Activated CD4-positive, alpha-beta T cell treated with anti-CD3 and anti-CD28 coated beads, Interleukin-10, Interleukin-2, amounts not matched to agents 100 ng/mL and 50 ng/mL, durations not matched to agents 16 hours and 8 hours (primary cell): Measurements from ENCODE around the gene SLC35B4.
A peak's percentile ranks its signal among the peaks of the same experiment; 100 is the strongest.

Source experiments
- DNase-seq: peaks from one replicate; pipeline ENCODE4 v3.0.0-alpha.2; 2020

The SLC35B4 gene

DNA sequence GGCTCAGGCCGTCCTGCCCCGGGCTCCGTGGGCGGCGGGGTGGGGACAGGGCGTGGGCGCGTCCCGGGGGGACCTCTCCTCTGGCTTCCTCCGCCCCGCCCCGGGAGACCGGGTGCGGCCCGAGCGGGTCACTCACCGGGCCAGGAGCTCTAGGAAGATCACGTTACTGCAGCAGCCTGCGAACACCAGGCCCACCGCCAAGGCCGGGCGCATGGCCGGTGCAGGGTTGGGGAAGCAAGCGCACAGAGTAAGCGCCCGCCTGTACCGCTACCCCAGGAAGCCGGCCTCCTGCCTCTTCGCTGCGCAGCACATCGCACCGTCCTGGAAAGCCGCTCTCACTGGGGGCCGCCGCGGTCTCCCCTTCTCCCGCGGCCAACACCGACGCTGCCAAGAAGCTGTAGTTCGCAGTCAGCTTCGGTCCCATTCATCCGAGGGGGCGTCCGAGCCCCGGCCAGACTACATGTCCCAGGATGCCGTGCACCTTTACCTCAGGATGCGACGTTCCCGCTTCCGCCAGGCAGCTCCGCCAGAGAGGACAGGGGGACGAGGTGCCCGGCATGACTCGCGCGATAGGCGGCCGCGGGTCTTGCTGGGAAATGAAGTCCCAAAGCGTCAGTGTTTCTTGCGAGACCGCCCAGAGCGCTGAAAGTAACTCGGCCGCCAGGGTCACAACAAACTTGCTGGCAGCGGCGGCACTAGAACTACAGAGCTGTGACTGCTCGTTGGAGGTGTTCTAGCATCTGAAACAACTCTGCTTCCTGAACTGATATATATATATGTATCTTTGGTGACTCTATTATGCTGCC is at the start of gene SLC35B4:
Gene SLC35B4, minus strand, starts transcription at position 392 of the 806 bp plus-strand sequence. Its CDS starts 179 bp downstream, at position 213.
- peak; percentile 98 for DNase-seq

DNA sequence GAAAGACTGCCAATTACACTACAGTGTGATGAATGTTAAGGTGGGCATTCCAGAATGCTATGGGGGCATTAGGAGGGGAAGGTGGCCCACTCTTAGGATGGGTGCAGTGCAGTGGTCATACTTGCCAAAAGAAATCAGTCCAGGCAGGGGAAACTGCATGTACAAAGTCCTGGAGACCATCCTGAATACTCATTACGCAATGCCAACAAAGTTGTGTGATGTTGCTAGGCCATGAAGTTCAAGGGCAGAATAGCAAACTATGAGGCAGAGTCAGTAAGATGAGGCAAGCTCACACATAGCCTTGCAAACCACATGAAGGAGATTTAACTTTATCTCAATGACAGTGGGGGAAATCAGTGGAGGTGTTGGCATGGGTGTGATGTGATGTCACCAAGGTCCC is 49.8 kb upstream of the SLC35B4 start:
- no peak for DNase-seq

DNA sequence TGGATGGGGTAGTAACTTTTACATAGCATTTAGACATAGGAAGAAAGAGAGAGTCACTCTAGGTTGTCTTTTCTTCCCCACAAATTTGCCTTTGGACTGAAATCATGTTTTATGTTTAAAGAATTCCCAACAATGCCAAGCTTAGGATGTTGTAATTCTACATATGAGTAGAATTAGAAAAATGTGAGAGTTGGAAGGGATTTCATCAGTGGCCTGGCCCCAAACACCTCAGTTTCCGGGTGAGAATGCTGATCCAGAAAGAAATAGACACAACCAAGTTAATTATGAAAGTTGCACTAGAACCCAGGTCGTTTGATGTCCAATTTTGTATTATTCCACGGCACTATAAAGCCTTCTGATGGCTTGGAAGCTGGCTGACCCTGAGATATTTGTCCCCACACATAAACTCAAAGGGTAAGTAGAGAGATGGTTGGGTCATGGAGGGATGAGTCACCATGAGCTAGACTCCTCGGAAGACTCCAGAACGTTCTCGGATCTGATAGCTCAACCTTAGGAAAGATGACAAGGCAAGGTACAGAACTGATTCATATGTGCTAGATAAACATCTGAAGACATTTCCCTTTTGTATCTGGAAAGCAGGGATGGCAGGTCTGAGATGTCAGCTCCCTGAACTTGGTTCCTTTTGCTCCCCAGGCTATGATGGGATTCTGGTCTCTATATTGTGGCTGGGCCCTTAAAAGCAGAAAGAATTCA is 48.8 kb upstream of the SLC35B4 start:
- no peak for DNase-seq

GRCh38 chr7:134364619-134365037 is 47.9 kb upstream of the SLC35B4 start:
- DNase-seq: no peak

- DNase-seq: no peak
These were observed 46.1 kb upstream of the SLC35B4 start for GRCh38 chr7:134362587-134363483.

GRCh38 chr7:134359787-134360432 is 43.2 kb upstream of the SLC35B4 start:
- no peak for DNase-seq

GRCh38 chr7:134357486-134357885 is 40.8 kb upstream of the SLC35B4 start:
- DNase-seq: no peak

DNA sequence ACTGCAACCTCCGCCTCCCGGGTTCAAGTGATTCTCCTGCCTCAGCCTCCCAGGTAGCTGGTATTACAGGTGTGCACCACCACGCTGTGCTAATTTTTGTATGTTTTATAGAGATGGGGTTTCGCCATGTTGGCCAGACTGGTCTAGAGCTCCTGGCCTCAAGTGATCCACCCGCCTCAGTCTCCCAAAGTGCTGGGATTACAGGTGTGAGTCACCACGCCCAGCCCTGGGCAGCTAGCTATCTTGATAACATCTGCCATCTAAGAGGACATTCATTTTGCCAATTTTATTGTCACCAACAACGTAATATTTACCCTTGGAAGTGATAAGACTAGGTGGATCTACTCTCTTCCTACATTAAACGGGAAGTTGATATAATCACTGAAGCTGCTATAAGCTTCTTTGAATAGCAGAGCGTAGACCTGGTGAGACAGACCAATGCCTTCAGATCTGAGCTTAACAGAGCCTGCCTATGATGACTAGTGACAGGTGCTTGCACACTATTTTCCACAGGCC is 39.7 kb upstream of the SLC35B4 start:
- no peak for DNase-seq

- no peak for DNase-seq
These were observed 39.2 kb upstream of the SLC35B4 start for GRCh38 chr7:134355927-134356326.

- no peak for DNase-seq
These were observed 38.3 kb upstream of the SLC35B4 start for GRCh38 chr7:134355004-134355525.

- no peak for DNase-seq
These were observed 36.7 kb upstream of the SLC35B4 start for GRCh38 chr7:134353411-134353810.

DNA sequence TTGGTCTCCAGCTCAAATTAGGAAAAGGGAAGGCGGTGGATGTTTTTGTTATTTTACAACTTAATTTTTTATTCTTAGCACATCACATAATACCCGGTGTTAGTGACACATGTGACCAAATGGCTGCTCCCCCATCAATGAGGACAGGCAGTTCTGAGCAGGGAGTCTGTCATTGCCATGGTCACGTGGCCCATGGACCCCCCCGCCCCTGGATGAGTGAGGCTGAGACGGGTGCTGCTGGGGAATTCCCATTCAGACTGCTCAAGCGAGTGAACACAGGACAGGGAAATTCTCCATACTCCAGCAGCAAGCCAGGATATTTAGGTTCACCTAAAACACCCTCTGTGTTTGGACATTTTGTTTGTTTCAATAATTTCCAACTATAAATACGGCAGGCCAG is 34.7 kb upstream of the SLC35B4 start:
- DNase-seq: no peak

DNA sequence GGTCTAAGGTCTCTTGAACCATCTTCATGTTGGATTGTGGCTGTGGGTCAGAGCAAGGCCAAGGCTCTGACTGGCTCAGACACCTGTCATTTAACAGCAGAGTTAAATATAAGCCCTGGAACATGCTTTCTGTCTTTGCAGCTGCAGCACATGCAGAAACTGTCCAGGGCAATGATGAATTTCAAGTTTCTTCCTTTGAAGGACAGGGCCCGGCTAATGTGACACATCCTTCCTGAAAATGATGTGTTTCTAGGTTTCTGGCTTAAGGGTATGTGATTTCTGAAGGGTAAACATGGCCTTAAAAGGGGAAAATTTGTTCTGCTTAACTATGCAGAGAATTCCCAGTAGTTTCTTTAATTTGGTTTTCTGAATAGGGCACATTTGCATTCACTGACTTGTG is 34.0 kb upstream of the SLC35B4 start:
- DNase-seq: no peak

DNA sequence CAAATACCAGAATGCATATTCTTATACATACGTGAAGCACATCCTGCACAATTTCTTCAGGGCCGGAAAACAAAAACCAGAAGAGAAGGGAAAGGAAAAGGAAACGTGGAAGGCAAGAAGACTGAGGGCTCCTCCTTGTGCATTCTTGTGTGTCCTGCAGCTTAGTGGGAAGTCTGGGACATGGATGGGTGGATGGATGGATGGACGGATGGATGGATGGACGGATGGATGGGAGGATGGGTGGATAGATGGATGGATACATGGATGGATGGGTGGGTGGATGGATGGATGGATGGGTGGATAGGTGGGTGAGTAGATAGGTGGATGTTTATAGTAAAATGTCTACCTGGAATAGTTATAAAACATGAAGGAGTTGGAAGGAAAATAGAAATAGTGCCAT is 30.8 kb upstream of the SLC35B4 start:
- DNase-seq: no peak

- DNase-seq: no peak
These were observed 27.1 kb upstream of the SLC35B4 start for GRCh38 chr7:134343796-134344195.

DNA sequence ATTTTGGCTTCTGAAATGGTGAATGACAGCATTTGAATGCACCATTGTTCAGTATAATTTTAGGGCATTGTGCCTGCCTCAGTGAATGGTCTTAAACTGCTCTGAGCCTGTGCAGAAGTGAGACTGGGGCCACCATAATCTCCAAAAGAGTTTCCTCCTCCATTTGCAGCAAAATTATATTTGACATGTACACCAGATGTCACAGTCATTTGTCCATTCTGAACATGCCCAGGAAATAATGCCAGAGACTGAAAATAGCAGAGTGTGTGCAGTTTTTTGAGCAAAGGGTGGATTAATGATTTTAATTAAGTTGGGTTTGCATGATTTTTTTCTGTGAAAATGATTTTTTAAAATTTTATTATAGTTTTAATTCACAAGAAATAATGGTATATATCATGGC is 26.4 kb upstream of the SLC35B4 start:
- DNase-seq: no peak

DNA sequence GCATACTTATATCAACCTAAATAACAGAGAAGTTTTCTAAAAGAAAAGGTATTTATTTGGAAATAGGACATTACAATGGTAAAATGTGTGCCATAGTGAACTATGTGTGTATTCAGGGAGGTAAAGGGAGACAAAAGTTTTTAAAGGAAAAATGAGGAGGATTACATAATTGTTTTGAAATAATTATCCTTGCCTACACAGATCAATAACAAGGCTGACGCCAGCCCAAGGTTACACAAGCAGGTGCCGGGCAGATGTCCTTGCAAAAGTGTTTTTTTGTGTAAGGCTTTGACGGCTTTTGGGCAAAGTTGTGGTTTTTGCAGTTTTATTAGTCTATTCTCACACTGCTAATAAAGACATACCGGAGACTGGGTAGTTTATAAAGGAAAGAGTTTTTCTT is 22.7 kb upstream of the SLC35B4 start:
- no peak for DNase-seq

GRCh38 chr7:134337980-134338379 is 21.2 kb upstream of the SLC35B4 start:
- no peak for DNase-seq

- DNase-seq: peak; percentile 25
These were observed 17.7 kb upstream of the SLC35B4 start for GRCh38 chr7:134334408-134334807.

DNA sequence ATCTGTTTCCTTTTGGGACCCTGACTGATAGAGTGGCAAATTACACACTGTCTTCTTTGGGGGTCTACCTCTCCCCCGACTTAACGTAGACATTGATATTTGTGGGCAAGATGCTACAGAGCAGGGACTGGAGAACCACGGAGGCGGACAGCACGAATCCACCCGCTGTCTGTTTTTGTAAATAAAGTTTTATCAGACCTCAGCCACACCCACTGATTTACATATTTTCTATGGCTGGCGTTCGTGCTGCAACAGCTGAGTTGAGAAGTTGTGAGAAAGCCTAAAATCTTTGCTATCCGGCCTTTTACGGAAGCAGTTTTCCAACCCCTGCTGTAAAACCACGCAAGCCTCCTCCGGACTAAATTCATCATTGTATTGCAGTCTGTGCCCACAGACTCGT is 17.2 kb upstream of the SLC35B4 start:
- no peak for DNase-seq

DNA sequence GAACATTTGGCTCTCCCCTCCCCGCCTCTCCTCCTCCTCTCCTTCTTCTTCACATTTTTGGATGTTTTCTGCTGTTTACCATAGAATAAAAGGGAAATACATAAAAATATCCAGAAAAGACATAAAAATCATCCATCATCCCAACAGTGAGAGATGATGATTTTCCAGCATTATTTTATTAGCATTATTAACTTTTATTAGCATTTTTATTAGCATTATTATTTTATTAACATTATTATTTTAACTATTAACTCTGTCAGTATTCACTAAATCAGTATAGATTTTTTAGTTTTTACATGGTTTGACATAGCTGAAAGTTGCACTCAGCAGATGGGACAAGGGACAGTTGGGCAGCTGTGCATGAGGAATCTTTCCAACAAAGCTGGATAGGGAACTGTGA is 16.2 kb upstream of the SLC35B4 start:
- no peak for DNase-seq

GRCh38 chr7:134331393-134331792 is 14.7 kb upstream of the SLC35B4 start:
- no peak for DNase-seq
